Raji (cell line): ENCODE data around the gene SGPP1.

ENCODE experiments used
- POLR2A ChIP-seq: IDR thresholded peaks from 2 replicates; pipeline ENCODE4 v1.6.1; 2011; ENCODE audit warnings: low read depth, low read length, control low read depth; ENCODE audit not compliant: insufficient read depth

SGPP1 gene

DNA sequence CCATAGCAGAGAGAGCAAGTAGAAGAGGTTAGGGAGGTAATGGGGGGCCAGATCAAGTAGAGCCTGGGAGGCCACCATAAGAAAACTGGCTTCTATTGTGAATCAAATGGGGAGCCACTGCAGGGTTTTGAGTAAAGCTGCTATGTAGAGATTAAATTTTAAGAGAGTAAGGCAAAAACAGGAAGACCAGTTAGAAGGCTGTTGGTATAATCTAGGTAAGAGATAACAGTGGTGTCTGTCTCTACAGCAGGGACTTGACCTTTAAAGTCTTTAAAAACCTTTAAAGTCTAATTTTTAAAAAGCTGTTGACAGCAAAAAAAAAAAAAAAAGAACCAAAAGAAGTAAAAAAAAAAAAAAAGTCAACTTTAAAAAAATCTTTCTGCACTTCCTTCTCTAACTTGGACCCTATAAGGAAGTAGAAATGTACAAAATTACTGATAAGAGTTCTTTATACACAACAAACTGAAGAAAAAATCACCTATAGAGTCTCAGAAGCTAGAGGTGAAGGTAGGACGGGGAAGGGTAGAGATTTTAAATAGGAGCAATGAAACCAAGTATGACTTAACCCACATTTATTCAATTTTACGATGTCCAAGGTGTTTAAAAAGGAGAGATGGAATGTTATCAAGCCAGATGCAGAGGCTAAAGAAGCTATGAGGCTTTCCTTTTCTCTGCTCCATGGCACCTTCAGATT lies 26.1 kb downstream of the SGPP1 start:
- TF ChIP-seq POLR2A = no peak

DNA sequence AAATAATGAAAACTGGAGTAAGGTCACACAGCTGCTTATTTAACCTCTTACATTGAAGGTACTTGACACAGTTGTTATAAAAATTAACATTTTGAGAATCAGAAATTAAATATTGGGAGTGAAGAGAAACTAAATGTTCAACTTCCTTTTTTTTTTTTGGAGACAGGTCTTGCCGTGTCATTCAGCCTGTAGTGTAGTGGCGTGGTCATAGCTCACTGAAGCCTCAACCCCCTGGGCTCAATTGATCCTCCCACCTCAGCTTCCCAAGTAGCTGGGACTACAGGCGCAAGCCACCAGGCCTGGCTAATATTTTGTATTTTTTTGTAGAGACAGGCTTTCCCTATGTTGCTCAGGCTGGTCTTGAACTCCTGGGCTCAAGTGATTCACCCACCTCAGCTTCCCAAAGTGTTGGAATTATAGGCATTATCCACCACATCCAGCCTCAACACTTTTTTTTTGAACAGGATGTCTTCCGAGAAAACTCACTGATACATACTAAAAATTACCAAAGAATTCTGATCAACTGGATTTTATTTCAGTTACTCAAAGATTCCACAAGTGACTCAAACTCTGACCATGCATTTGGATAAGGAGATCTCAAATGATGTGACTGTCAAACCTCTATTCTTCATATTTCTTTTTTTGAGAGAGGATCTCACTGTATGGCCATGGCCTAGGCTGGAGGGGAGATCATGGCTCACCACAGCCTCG lies 35.4 kb downstream of the SGPP1 start:
- TF ChIP-seq POLR2A = no peak

DNA sequence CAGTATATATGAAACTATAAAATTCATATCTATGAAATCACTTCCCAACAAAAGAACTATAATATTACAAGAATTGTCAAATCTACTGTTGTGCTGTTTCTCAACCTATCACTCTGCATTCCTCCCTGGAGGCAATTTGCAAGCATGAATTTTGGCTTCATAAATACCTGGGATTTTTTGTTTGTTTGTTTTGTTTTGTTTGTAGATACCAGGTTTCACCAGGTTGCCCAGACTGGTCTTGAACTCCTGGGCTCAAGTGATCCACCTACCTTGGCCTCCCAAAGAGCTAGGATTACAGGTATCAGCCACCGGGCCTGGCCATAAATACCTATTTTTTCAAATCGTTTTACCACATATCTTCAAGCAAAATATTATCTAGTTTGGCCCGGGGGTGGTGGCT lies 38.7 kb downstream of the SGPP1 start:
- TF ChIP-seq POLR2A = no peak

DNA sequence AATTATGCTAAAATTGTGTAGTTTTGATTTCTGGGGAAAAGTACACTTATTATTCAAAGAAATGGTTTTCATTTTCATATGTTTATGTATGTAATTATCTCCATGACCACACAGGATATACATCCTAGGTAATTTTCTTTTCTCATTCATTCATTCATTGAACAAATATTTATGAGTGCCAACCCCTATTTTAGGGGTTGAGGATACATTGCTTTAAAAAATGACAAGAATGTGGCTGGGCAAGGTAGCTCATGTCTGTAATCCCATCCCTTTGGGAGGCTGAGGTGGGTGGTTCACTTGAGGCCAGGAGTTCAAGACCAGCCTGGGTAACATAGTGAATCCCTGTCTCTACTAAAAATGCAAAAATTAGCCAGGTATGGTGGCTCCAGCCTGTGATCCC lies 40.9 kb downstream of the SGPP1 start:
- TF ChIP-seq POLR2A = no peak

DNA sequence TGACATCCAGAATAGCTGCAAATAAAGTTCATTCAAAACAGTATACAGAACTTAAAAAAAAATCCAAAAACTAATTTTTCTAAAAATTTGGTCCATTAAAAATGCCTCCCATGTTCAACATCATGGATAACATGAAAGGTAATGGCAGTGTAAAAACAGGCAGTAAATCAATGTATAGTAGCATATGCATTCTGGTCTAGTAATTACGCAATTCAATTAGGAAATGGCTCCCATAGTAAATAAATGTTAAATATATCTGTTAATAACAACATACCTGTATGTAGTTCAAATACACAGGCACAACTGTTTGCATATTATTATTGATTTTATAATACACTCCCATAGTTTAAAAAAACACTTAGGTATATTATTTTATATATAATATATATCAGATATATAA lies 42.5 kb downstream of the SGPP1 start:
- no peak for TF ChIP-seq POLR2A

DNA sequence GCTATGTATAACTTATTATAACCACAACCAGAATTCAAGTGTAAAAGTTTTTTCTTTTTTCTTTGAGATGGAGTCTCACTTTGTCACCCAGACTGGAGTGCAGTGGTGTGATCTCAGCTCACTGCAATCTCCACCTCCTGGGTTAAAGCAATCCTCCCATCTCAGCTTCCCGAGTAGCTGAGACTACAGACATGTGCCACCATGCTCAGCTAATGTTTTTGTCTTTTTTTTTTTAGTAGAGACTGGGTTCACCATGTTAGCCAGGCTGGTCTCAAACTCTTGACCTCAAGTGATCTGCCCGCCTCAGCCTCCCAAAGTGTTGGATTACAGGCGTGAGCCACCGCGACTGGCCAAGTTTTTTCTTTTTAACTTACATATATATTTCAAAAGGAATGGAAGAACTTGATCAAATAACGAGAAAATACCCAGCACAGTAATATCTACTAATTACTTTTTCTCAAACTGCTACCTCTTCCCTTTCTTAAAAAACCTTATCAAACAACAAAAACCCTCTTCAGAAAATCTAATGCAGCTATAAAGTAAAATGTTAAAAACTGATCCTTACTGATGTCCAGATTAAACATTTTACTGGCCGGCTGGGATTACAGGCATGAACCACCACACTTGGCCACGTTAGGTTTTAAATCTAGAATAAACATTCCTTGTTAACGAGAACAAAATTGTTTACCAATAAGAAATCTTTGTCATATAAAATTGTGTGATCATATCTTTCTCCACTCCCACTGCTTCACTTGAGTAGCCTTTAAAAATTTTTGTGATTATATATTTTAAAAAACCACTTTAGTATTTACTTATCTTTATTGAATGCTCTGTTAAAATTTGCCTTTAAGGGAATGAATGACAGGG lies 44.9 kb downstream of the SGPP1 start:
- TF ChIP-seq POLR2A = no peak

DNA sequence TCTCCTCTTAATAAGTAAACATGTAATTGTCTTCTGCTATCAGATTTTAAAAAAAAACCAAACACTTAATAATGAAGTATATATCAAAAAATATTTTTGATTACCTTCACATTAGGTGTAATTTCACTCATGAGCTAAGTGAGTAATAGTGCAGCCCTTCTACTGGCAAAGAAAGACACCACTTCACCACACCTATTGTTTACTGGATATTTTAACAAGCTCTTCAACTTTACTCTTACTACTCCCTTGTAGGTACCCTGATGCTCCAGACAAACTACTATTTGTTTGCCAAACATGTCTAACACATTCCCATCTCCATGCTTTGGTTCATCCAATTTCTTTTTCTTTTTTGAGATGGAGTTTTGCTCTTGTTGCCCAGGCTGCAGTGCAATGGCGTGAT lies 49.3 kb downstream of the SGPP1 start:
- no peak for TF ChIP-seq POLR2A

DNA sequence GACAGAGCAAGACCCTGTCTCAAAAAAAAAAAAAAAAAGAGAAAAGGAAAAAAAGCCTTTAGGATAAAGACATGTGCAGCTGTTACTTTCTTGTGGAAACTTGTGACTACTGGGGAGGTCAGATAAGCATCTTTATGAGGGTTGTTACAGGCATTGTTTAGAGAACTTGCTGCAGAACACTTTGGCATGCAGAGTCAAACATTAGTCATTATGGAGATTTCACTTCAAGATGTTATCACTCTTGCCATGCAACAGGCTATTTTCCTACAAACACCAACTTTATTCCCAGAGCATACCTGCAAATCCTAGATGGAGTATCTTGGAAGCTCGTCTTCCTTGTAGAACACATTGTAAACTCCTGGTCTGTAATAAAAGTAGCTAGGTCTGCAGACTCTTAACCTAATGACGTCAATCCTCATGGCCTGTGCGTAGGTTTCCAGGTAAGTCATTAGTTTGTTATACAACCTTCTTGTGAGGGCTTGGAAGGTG lies 49.9 kb downstream of the SGPP1 start:
- no peak for TF ChIP-seq POLR2A

- no peak for TF ChIP-seq POLR2A
Observed at GRCh38 chr14:63676615-63677014, 51.2 kb downstream of the SGPP1 start.

DNA sequence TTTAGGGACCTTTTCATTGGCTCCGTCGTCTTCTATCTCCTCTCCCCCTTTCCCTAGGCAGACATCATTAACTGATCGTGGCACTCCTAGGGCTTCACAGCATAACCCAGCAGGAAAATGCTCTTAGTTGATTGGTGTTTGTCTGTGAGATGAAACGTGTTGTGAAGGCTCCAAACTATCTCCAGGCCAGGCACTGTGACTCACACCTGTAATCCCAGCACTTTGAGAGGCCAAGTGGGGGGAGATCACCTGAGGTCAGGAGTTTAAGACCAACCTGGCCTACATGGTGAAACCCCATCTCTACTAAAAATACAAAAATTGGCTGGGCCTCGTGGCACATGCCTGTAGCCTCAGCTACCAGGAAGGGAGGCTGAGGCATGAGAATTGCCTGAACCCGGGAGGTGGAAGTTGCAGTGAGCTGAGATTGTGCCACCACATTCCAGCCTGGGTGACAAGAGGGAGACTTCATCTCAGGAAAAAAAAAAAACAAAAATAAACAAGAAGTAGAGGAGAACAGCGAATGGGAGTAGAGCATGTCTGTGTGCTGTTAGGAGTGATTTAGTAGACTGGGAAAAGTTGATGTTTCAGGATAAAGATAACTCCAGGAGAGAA lies 53.9 kb downstream of the SGPP1 start:
- TF ChIP-seq POLR2A = no peak

- no peak for TF ChIP-seq POLR2A
Observed at GRCh38 chr14:63673255-63673654, 54.6 kb downstream of the SGPP1 start.

GRCh38 chr14:63672417-63673180 lies 55.3 kb downstream of the SGPP1 start:
- no peak for TF ChIP-seq POLR2A

DNA sequence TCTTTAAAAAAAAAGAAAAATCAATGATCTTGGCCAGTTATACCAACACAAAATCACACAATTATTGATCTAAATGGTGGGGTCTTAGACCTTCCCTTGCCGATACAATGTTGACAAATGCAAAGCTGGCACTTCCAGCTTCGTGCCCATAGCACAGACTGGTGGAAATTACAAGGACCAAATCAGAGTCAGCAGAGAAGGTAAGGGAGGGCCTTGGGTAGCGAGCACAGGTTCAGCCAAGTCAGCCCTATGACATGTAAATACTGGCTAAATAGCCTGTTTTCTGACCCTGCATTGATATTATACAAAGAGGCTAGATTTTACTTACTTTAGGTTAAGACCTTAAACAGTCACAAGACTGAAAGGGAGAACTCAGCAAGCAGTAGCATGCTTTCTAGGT lies 55.9 kb downstream of the SGPP1 start:
- TF ChIP-seq POLR2A = no peak

DNA sequence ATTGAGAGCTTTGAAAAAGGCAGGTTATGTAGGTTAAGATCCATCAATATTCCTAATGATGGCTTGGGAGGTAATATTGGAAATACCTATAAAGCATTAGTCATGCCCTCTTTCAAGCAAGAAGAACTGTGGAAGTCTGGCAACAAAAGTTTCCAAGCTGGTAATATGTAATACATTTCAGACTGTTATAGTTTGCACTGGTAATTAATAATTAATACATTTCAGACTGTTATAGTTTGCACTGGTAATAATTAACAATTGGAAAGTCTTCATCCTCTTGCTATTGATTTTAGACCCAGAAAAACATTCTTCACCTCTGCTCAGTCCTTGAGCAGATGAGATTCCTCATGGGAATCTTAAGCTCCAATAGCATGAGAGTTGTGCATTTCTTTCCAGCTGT lies 57.2 kb downstream of the SGPP1 start:
- TF ChIP-seq POLR2A = no peak
